Endothelial cell of umbilical vein (primary cell): Measurements from ENCODE around the gene C9orf78. TPM values are rescaled to one million over a fixed set of nuclear protein-coding genes. Genes with fewer than 3 reads are reported as not detected.
A peak's percentile ranks its signal among the peaks of the same experiment; 100 is the strongest.

Source experiments
- BruUV-seq: library from RNA; stranded (reverse); fragments of 400-500 nt; replicated peaks from 2 replicates; lab custom pipeline; 2021; lab: Mats Ljungman, UMichigan
- CTCF ChIA-PET: fragments of 300-600, 350-600 bp; sonication (Branson Sonifier 250); formaldehyde crosslinking; loops from one replicate; lab custom pipeline; 2021; ENCODE audit warnings: antibody characterized with exemption, inconsistent platforms; lab: Charles Lee
- POLR2A ChIA-PET: fragments of 300-600, 350-600 bp; sonication (Branson Sonifier 250); formaldehyde crosslinking; loops from one replicate; lab custom pipeline; 2021; ENCODE audit warnings: antibody characterized with exemption, inconsistent platforms; lab: Charles Lee
- DNase-seq: peaks from one replicate; pipeline ENCODE4 v3.0.0-alpha.2; 2011; ENCODE audit warnings: low read depth, low spot score
- FAIRE-seq: peaks from 2 replicates; lab custom pipeline; 2011; peaks lifted over from hg19 to GRCh38; lab: Jason Lieb, UNC
- H2AFZ ChIP-seq: 2 replicates; pipeline ENCODE4 v1.6.0; 2012; ENCODE audit warnings: low read depth, low read length, control low read depth, inconsistent platforms
- H3K27ac ChIP-seq: 2 replicates; pipeline ENCODE4 v1.5.1; 2011; ENCODE audit warnings: low read depth, mild to moderate bottlenecking, control low read depth, low read length, moderate library complexity; ENCODE audit not compliant: insufficient read depth
- H3K27me3 ChIP-seq, 2 experiments: 2 replicates each; pipeline versions ENCODE4 v1.6.0 to v1.6.1; 2011; ENCODE audit warnings: low read length in 2 of 2, mixed read lengths in 1 of 2; ENCODE audit not compliant: control insufficient read depth in 2 of 2, insufficient read depth in 2 of 2
- H3K36me3 ChIP-seq, 2 experiments: 2 replicates in 1 of 2; 3 replicates in 1 of 2; pipeline ENCODE4 v1.5.1; 2011; ENCODE audit warnings: low read length in 2 of 2, mild to moderate bottlenecking in 1 of 2, moderate library complexity in 1 of 2; ENCODE audit not compliant: control insufficient read depth in 2 of 2, insufficient read depth in 2 of 2; ENCODE audit errors: extremely low read depth in 1 of 2
- H3K4me1 ChIP-seq: 3 replicates; pipeline ENCODE4 v1.5.1; 2011; ENCODE audit warnings: mild to moderate bottlenecking, low read length; ENCODE audit not compliant: control insufficient read depth, insufficient read depth; ENCODE audit errors: extremely low read depth
- H3K4me2 ChIP-seq: 2 replicates; pipeline ENCODE4 v1.6.1; 2011; ENCODE audit warnings: low read length, control low read depth, mixed read lengths; ENCODE audit not compliant: insufficient read depth
- H3K4me3 ChIP-seq, 3 experiments: fragments of 200-600 bp in 1 of 3; sonication (generic), shearing (Covaris generic) in 1 of 3; replicated peaks in 1 of 3; 2 replicates each; pipeline ENCODE4 v1.5.1; 2011 to 2016; ENCODE audit warnings: control low read depth in 3 of 3, low read length in 3 of 3, mild to moderate bottlenecking in 2 of 3, inconsistent platforms in 1 of 3, low read depth in 1 of 3, moderate library complexity in 1 of 3; ENCODE audit not compliant: insufficient read depth in 1 of 3
- H3K79me2 ChIP-seq: 2 replicates; pipeline ENCODE4 v1.6.0; 2012; ENCODE audit warnings: low read length, inconsistent platforms; ENCODE audit not compliant: control insufficient read depth, insufficient read depth
- H3K9ac ChIP-seq: replicated peaks from 2 replicates; pipeline ENCODE3; 2011; ENCODE audit warnings: low read length, control low read depth; ENCODE audit not compliant: insufficient read depth; ENCODE audit errors: extremely low read depth
- H3K9me1 ChIP-seq: replicated peaks from 3 replicates; pipeline ENCODE4 v1.6.0; 2011; ENCODE audit warnings: mild to moderate bottlenecking, low read length; ENCODE audit not compliant: control insufficient read depth, insufficient read depth; ENCODE audit errors: extremely low read depth
- H3K9me3 ChIP-seq: replicated peaks from 2 replicates; pipeline ENCODE4 v1.5.1; 2012; ENCODE audit warnings: low read length, inconsistent platforms; ENCODE audit not compliant: control insufficient read depth, insufficient read depth
- H4K20me1 ChIP-seq: replicated peaks from 2 replicates; pipeline ENCODE3; 2011; ENCODE audit warnings: mild to moderate bottlenecking, low read length; ENCODE audit not compliant: control insufficient read depth, insufficient read depth; ENCODE audit errors: extremely low read depth
- EZH2 ChIP-seq: IDR thresholded peaks from 2 replicates; pipeline ENCODE4 v1.6.1; 2012; ENCODE audit warnings: borderline replicate concordance, low read depth, mild to moderate bottlenecking, moderate library complexity, low read length, inconsistent platforms; ENCODE audit not compliant: severe bottlenecking
- FOS ChIP-seq: IDR thresholded peaks from 2 replicates; pipeline ENCODE4 v1.6.1; 2011; ENCODE audit warnings: mild to moderate bottlenecking, low read length, moderate library complexity, borderline replicate concordance; ENCODE audit not compliant: insufficient read depth
- GATA2 ChIP-seq: IDR thresholded peaks from 2 replicates; pipeline ENCODE4 v1.7.0; 2011; ENCODE audit warnings: low read depth, mild to moderate bottlenecking, moderate library complexity, mixed read lengths, low read length; ENCODE audit not compliant: insufficient read length, insufficient read depth
- JUN ChIP-seq: IDR thresholded peaks from 2 replicates; pipeline ENCODE4 v1.6.1; 2011; ENCODE audit warnings: borderline replicate concordance, low read depth; ENCODE audit not compliant: insufficient read length, insufficient read depth
- MYC ChIP-seq: IDR thresholded peaks from one replicate; pipeline ENCODE4 v1.6.1; 2011; ENCODE audit warnings: mild to moderate bottlenecking, low read depth, low read length
- POLR2A ChIP-seq: IDR thresholded peaks from 2 replicates; pipeline ENCODE4 v1.6.1; 2012; ENCODE audit warnings: low read depth, mild to moderate bottlenecking, control low read depth, low read length
- POLR2AphosphoS5 ChIP-seq: IDR thresholded peaks from 2 replicates; pipeline ENCODE4 v1.6.1; 2012; ENCODE audit warnings: low read depth, mild to moderate bottlenecking, control low read depth, low read length, moderate library complexity; ENCODE audit not compliant: insufficient read depth
- dilution Hi-C: fragments of 300-500 bp; cut with MboI; formaldehyde crosslinking; loops from one replicate; pipeline ENCODE4 v1.15.0; 2019; ENCODE audit warnings: low sequenced_read_pairs; ENCODE audit not compliant: extremely low pct_ligation_motif_present
- intact Hi-C: fragments of 100-400 bp; cut with micrococcal nuclease; formaldehyde crosslinking; loops from one replicate; pipeline ENCODE4 v1.10.0; 2022
- polyA plus RNA-seq, 4 experiments: library from polyadenylated mRNA; depleted of rRNA in 3 of 4; stranded (reverse) in 3 of 4; unstranded in 1 of 4; fragments of >200 nt; gene quantifications; 2 replicates each; pipeline versions ENCODE4 v1.2.1 to v1.2.3, GENCODE V29; 2011 to 2012; ENCODE audit warnings: missing spikeins in 1 of 4
- total RNA-seq: library from RNA; stranded (reverse); gene quantifications from 2 replicates; pipeline ENCODE4 v1.2.3, GENCODE V29; 2021
- TF ChIP-seq, protein P1 (sequence below), 2 donors: IDR thresholded peaks; 1 replicate in 1 of 2; 2 replicates in 1 of 2; pipeline ENCODE4 v1.5.1; 2011; ENCODE audit warnings: low read length in 2 of 2, mild to moderate bottlenecking in 2 of 2, moderate library complexity in 2 of 2, control low read depth in 1 of 2, inconsistent platforms in 1 of 2, low read depth in 1 of 2; ENCODE audit not compliant: insufficient read depth in 1 of 2; ENCODE audit errors: extremely low read depth in 1 of 2
- TF ChIP-seq, protein P2 (sequence below): IDR thresholded peaks from 2 replicates; pipeline ENCODE4 v1.6.1; 2011; ENCODE audit not compliant: insufficient read depth, insufficient read length

The C9orf78 gene
- total and polyA plus RNA-seq, 2 donors (not counting 3 experiments of a cell fraction or from before 2014, with no cell fraction given), result 17.9 to 34.6 TPM

GRCh38 chr9:129809346-129809745 lies 25.7 kb downstream of the C9orf78 start:
- H3K36me3 ChIP-seq, result peaks cover 2 to 8% of the 10 kb centered on the region in 2 experiments
- no peaks in the 10 kb centered on the region for H3K27me3 ChIP-seq
- H3K4me3 ChIP-seq, result no peak overlapping the region
- ChIA-PET CTCF (interaction anchor here (0.6 to 1.4 kb wide), 2 partner anchors 29 to 780 kb away, joined by 3 read pairs; no protein-coding TSS in a partner anchor), POLR2A (no interaction called here)
- FAIRE-seq (no peak), DNase-seq (no peak)
- no peaks in the 10 kb centered on the region for H3K9me3 ChIP-seq
- H3K27ac ChIP-seq, result no peak overlapping the region
- dilution Hi-C loops, result no loop called here
- H3K4me1 ChIP-seq, result peaks cover 3% of the 10 kb centered on the region
- H3K79me2 ChIP-seq, result peaks cover 2% of the 10 kb centered on the region
- no peaks in the 10 kb centered on the region for H3K9me1 ChIP-seq
- no peak overlapping the region for H2AFZ ChIP-seq
- H3K4me2 ChIP-seq, result no peak overlapping the region
- BruUV-seq, result no TSS peak
- H3K9ac ChIP-seq, result no peak overlapping the region
- intact Hi-C loops, result no loop called here
- no peaks in the 10 kb centered on the region for H4K20me1 ChIP-seq
- TF ChIP-seq MYC (no peak), POLR2A (peak; percentile 26)

DNA sequence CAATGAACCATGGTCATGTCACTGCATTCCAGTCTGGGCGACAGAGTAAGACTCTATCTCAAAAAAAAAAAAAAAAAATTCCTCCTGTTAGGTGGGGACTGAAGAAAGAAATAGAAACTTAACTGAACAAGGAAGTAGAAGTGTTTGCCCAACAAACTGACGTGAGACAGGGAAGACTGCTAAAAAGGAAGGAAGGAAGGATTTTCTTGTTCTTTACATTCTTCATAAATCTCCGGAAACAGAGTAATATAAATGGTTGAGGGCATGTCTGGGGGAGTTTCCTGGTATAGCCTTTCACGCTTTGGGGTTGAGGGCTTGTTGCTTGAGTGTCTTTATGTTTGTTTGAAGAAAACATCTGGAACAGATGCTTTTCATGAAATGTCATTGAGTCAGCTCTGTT lies 29.0 kb downstream of the C9orf78 start:
- H3K9ac ChIP-seq, result no peak overlapping the region
- peaks cover 9% of the 10 kb centered on the region for H3K79me2 ChIP-seq
- DNase-seq (no peak), FAIRE-seq (no peak)
- intact Hi-C loops (no loop called here), dilution Hi-C loops (no loop called here)
- H3K27ac ChIP-seq, result no peak overlapping the region
- no TSS peak for BruUV-seq
- H3K9me1 ChIP-seq, result no peaks in the 10 kb centered on the region
- TF ChIP-seq, protein P1, sequence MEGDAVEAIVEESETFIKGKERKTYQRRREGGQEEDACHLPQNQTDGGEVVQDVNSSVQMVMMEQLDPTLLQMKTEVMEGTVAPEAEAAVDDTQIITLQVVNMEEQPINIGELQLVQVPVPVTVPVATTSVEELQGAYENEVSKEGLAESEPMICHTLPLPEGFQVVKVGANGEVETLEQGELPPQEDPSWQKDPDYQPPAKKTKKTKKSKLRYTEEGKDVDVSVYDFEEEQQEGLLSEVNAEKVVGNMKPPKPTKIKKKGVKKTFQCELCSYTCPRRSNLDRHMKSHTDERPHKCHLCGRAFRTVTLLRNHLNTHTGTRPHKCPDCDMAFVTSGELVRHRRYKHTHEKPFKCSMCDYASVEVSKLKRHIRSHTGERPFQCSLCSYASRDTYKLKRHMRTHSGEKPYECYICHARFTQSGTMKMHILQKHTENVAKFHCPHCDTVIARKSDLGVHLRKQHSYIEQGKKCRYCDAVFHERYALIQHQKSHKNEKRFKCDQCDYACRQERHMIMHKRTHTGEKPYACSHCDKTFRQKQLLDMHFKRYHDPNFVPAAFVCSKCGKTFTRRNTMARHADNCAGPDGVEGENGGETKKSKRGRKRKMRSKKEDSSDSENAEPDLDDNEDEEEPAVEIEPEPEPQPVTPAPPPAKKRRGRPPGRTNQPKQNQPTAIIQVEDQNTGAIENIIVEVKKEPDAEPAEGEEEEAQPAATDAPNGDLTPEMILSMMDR (IDR thresholded peaks at IDR 0.05; ENCODE audit: extremely low read depth in 1 of 2, insufficient read depth in 1 of 2, low read depth in 1 of 2, low read length in 2 of 2), result no peak
- TF ChIP-seq EZH2, result no peak
- no peak for TF ChIP-seq FOS
- TF ChIP-seq POLR2AphosphoS5, result no peak
- TF ChIP-seq POLR2A, result no peak
- no peak for TF ChIP-seq GATA2
- no peak for TF ChIP-seq JUN
- no peak for TF ChIP-seq MYC
- TF ChIP-seq, protein P2, sequence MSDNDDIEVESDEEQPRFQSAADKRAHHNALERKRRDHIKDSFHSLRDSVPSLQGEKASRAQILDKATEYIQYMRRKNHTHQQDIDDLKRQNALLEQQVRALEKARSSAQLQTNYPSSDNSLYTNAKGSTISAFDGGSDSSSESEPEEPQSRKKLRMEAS, result no peak
- peaks cover 11% of the 10 kb centered on the region for H3K4me1 ChIP-seq
- H3K4me3 ChIP-seq, result no peak overlapping the region
- no peaks in the 10 kb centered on the region for H4K20me1 ChIP-seq
- ChIA-PET CTCF (no interaction called here), POLR2A (interaction anchor here (0.7 kb wide), 1 partner anchor 69 kb away, joined by 3 read pairs; no protein-coding TSS in a partner anchor)
- no peaks in the 10 kb centered on the region for H3K27me3 ChIP-seq
- H3K36me3 ChIP-seq, result peaks cover 2 to 3% of the 10 kb centered on the region in 2 experiments
- H3K9me3 ChIP-seq, result no peaks in the 10 kb centered on the region
- no peak overlapping the region for H2AFZ ChIP-seq
- H3K4me2 ChIP-seq, result no peak overlapping the region
